GM13976 (cell line): Measurements from ENCODE around the gene AANAT.
A peak's percentile ranks its signal among the peaks of the same experiment; 100 is the strongest.

ENCODE experiments used
- DNase-seq: peaks from one replicate; pipeline ENCODE4 v3.0.0; 2012; ENCODE audit warnings: low spot score
- in situ Hi-C: fragments of 300-500 bp; cut with MboI; formaldehyde crosslinking; loops from one replicate; pipeline ENCODE4 v1.12.0; 2022; ENCODE audit warnings: low sequenced_read_pairs, mixed read lengths, inconsistent platforms; ENCODE audit not compliant: unreplicated experiment
- TF ChIP-seq, protein P1 (sequence below): IDR thresholded peaks from 2 replicates; pipeline ENCODE4 v1.5.1; 2012; ENCODE audit warnings: borderline replicate concordance, mild to moderate bottlenecking; ENCODE audit not compliant: insufficient read depth; ENCODE audit errors: extremely low read depth, missing control alignments, control extremely low read depth

Gene AANAT

DNA sequence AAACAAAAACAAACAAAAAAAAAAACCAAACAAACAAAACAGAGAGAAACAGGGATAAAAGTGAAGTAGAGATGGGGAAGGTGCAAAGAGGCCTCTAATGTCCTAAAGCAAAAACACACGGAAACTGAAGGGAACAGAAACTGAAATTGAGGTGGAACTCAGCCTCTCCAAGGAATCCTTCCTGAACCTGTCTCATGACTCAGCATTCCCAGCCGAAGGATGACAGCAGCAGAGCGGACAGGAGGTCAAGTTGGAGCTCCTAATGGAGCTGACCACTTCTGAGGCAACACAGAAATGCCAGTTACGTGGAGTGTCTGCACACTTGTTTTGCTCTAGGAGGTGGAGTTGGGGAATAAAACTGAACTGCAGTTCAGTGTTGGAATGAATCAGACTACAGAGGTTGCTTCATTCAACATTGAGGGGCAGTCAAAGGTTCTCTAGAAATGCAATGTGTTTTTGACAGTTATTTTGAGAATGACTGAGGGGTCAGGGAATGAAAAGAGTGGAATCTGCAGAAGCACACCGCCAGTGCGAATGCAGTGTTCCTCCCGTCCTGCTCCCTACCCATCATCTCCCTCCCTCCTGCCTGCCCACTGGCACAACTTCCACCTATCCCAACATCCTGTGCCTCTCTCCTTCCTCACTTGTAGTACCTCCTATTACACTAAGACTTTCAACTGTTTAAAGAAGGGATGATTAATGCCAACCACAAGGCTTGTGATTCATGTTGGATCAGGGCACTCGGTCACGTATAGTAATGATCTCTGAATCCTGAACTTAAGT lies 20.8 kb upstream of the AANAT start:
- TF ChIP-seq, protein P1, sequence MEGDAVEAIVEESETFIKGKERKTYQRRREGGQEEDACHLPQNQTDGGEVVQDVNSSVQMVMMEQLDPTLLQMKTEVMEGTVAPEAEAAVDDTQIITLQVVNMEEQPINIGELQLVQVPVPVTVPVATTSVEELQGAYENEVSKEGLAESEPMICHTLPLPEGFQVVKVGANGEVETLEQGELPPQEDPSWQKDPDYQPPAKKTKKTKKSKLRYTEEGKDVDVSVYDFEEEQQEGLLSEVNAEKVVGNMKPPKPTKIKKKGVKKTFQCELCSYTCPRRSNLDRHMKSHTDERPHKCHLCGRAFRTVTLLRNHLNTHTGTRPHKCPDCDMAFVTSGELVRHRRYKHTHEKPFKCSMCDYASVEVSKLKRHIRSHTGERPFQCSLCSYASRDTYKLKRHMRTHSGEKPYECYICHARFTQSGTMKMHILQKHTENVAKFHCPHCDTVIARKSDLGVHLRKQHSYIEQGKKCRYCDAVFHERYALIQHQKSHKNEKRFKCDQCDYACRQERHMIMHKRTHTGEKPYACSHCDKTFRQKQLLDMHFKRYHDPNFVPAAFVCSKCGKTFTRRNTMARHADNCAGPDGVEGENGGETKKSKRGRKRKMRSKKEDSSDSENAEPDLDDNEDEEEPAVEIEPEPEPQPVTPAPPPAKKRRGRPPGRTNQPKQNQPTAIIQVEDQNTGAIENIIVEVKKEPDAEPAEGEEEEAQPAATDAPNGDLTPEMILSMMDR = no peak
- DNase-seq = no peak
- in situ Hi-C loops = no loop called here

DNA sequence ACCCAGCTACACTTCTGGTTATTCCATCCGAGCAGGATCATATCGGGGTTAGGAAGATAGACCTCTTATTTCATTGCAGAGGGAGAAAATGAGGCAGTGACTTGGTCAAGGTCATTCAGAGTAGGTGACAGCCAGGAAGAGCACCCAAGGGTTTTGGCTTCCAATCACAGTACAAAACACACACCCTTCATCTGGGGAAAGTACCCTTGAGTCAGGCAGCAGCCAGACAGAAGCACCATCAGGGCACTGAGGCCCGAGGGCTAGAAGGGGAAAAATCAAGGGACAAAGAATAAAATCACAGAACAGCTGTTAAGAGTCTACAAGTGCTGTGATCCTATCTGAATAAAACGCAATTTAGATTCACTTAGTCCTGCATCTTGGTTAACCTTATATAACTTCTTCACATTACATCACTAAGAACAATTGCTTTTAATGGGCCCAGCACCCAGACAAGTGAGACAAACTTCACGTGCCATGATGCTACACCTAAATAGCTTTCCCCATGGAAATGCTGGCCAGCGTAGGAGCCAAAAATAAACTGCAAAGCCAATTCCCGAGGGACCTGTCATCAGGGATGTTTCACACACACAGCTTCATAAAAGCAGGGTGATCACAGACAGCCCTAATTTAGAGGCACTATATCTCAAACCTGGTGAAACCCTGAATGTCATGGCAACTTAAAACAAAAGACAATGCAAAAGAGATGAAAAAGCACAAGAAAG lies 19.3 kb upstream of the AANAT start:
- DNase-seq = no peak
- in situ Hi-C loops = no loop called here
- TF ChIP-seq, protein P1 = no peak

DNA sequence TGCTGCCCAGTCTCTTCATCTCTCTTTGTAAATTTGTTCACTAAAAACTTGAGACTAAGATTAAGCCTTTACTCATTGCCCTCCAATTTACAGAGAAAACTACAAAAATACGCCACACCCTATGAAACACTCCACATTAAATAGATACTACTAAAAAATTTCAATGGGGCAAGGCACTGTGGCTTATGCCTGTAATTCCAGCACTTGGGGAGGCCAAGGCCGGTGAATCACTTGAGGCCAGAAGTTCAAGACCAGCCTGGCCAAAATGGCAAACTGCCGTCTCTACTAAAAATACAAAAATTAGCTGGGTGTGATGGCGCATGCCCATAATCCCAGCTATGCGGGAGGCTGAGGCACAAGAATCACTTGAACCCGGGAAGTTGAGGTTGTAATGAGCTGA lies 18.3 kb upstream of the AANAT start:
- in situ Hi-C loops = no loop called here
- DNase-seq = no peak
- TF ChIP-seq, protein P1 = no peak

DNA sequence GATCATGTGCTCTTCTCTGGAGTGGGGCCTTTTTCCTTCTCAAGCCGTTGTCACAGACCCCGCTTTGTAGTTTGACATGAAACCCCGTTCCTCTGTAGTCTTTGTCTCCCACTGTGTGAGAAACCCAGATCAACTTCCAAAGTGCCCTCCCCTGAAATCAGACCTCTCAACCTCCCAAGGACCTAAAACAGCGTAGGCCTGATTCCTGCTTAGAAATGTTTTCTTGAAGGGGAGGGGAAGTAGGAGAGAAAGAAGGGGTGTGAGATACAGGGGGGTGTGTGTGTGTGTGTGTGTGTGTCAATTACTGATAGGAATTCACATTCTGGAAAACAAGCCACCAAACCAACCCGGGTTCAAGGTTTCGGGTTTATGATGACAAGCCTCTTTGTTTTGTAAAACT lies 15.9 kb upstream of the AANAT start:
- TF ChIP-seq, protein P1 = no peak
- DNase-seq = no peak
- in situ Hi-C loops = no loop called here

DNA sequence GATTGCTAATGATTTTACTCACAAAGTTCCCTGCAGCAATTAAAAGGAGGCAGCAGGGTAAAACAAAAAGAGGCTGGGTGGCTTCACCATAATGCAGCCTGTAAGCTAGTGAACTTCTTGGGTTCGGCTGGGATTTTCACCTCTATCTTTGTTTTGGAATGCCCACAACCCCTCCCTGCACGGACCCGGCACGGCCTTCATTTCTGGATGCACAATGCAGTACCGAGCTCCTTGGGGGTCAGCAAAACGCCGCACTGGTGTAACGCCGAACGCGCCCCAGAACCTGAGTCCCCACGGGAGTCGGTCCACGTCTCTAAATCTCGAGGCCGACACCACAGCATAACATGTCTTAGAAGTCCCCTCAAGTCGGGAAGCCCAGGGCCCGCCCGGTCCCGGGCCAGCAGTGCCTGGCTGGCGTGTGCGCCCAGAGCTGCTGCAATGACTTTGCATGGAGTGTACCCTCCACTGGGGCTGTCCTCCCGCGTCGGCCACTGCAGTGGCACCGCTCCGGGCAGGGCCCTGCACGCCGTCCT lies 15.2 kb upstream of the AANAT start:
- in situ Hi-C loops = no loop called here
- DNase-seq = no peak
- TF ChIP-seq, protein P1 = no peak

DNA sequence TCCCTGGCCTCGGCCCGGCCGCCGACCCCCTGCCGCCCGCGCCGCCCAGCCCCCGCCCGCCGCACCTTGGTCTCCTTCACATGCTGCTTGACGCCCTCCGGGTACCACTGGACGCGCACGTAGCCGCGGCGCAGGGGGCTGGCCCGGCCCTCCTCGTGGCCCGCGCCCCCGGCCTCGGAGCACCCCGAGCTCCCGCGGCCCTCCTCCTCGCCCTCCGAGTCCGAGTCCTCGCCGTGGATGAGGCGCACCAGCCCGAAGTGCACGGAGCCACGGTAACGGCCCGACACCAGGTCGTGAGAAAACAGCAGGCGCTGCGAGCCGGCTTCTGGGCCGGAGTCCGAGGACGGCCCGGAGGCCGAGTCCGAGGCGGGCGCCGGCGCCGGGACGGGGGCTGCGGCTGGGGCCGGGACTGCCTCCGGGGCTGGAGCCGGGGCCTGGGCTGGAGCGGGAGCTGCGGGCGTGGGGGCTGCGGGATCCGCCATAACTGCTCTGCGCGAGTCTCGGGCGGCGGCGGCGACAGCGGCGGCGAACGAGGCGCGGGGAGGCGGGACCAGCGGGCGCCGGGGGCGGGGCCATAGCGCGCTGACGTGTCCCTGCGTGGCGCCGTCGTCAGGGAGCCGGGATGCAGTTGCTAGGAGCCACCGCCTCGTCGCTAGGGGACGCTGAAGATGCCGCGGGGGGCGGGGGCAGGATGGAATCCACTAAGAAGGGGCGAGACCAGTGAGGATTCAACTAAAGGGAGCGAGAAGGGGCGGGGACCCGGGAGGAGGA lies 14.6 kb upstream of the AANAT start, which contains the start of gene UBE2O:
TSS of gene UBE2O (minus strand) at position 493 of the 771 bp plus-strand sequence. CDS start at position 482, 11 bp downstream.
- TF ChIP-seq, protein P1 = peak; percentile 70
- in situ Hi-C loops = no loop called here
- peak; percentile 99 for DNase-seq
